ENCODE data around the gene ADRA2B.
"Not testable (repeated sequence)": the region's sequence is repeated elsewhere in the genome, so short reads cannot be mapped to it uniquely, and the experiment has no call there.

DNA sequence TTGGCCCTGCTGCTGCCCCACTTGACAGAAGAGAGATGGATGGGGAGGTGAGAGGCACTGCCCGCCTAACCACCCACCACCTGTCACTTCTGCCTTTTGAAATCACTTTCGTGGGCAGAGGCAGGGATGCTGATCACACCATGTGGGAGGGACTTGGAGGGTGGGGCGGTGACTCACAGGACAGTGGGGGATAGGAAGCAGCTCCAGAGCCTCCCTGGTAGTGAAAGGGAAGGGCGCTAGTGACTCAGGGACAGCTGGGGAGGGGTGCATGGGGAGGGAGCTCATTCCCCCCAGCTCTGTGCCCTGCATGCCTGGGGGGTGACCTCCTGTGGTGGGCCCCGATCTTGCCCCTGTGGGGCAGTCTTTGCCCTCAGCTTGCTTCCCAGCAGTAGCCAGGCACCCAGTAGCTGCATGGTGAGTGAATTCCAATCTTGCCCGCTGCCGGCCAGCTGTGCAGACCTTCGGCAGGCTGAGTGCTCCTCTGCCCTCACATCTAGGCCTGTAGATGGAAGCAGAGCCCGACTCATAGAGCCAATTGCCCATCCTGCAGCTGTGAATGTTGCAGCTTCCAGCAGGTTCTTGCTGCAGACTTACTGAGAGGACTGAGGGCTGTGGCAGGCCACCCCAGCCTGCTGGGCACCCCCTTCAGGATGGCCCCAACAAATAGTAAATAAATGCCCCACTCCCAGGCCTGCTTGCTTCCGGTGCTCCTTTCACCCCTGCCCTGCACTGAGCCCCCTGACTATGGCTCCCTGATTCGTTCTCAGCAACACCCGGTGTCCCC lies 53.1 kb downstream of the ADRA2B start:
- TF ChIP-seq CTCF (optimal IDR thresholded peaks at IDR 0.05 in 1 of 3, IDR thresholded peaks at IDR 0.05 in 1 of 3, conservative IDR thresholded peaks at IDR 0.05 in 1 of 3; ENCODE audit: extremely low read depth in 1 of 3, insufficient read depth in 2 of 3, low read length in 3 of 3): peak in 2 of 3 experiments; percentile 1 to 50
- TF ChIP-seq EZH2 (IDR thresholded peaks at IDR 0.05; ENCODE audit: low read length): not testable (repeated sequence)
